Dendritic cell treated with granulocyte-macrophage colony-stimulating factor and Interleukin-4, amounts not matched to agents 40 ng/mL and 50 ng/mL, for 4 days (primary cell): ENCODE measurements around the gene CACNA1C.

Experiments
- H3K27ac Mint-ChIP-seq: one replicate; pipeline ENCODE4 v1.8.0; 2022; ENCODE audit warnings: mild to moderate bottlenecking, mixed read lengths
- H3K27me3 Mint-ChIP-seq: one replicate; pipeline ENCODE4 v1.8.0; 2022; ENCODE audit warnings: mild to moderate bottlenecking, mixed read lengths
- H3K36me3 Mint-ChIP-seq: one replicate; pipeline ENCODE4 v1.8.0; 2022; ENCODE audit warnings: low read depth, mixed read lengths
- H3K4me1 Mint-ChIP-seq: one replicate; pipeline ENCODE4 v1.8.0; 2022; ENCODE audit warnings: low read depth, mixed read lengths
- H3K4me3 Mint-ChIP-seq: one replicate; pipeline ENCODE4 v1.8.0; 2022; ENCODE audit warnings: mild to moderate bottlenecking, moderate library complexity, mixed read lengths
- H3K9me3 Mint-ChIP-seq: one replicate; pipeline ENCODE4 v1.8.0; 2022; ENCODE audit warnings: mixed read lengths
- intact Hi-C: fragments of 100-400 bp; cut with micrococcal nuclease; formaldehyde crosslinking; loops from one replicate; pipeline ENCODE4 v1.15.0; 2022

Gene CACNA1C

GRCh38 chr12:2449586-2449985 is 396.8 kb downstream of the CACNA1C start:
- Mint-ChIP-seq H3K4me3 (no peak overlapping the region), H3K36me3 (no peaks in the 10 kb centered on the region), H3K9me3 (no peaks in the 10 kb centered on the region), H3K4me1 (no peaks in the 10 kb centered on the region), H3K27ac (no peak overlapping the region), H3K27me3 (peaks cover 13% of the 10 kb centered on the region)
- intact Hi-C loops, result no loop called here

- H3K4me3 Mint-ChIP-seq, result no peak overlapping the region
- no peak overlapping the region for H3K27ac Mint-ChIP-seq
- no peaks in the 10 kb centered on the region for H3K9me3 Mint-ChIP-seq
- intact Hi-C loops, result no loop called here
- H3K36me3 Mint-ChIP-seq, result no peaks in the 10 kb centered on the region
- H3K27me3 Mint-ChIP-seq, result peaks cover 11% of the 10 kb centered on the region
- H3K4me1 Mint-ChIP-seq, result no peaks in the 10 kb centered on the region
Measured at GRCh38 chr12:2450553-2450952, 397.8 kb downstream of the CACNA1C start.

GRCh38 chr12:2451025-2451424 is 398.2 kb downstream of the CACNA1C start:
- Mint-ChIP-seq H3K9me3 (no peaks in the 10 kb centered on the region), H3K4me3 (no peak overlapping the region), H3K27me3 (peaks cover 11% of the 10 kb centered on the region), H3K27ac (no peak overlapping the region), H3K4me1 (no peaks in the 10 kb centered on the region), H3K36me3 (no peaks in the 10 kb centered on the region)
- intact Hi-C loops, result no loop called here

- Mint-ChIP-seq H3K27me3 (peaks cover 11% of the 10 kb centered on the region), H3K9me3 (no peaks in the 10 kb centered on the region), H3K36me3 (no peaks in the 10 kb centered on the region), H3K27ac (no peak overlapping the region), H3K4me3 (no peak overlapping the region), H3K4me1 (no peaks in the 10 kb centered on the region)
- intact Hi-C loops, result no loop called here
Measured at GRCh38 chr12:2451497-2451896, 398.7 kb downstream of the CACNA1C start.

- Mint-ChIP-seq H3K36me3 (no peaks in the 10 kb centered on the region), H3K9me3 (no peaks in the 10 kb centered on the region), H3K27me3 (peaks cover 8% of the 10 kb centered on the region), H3K4me3 (no peak overlapping the region), H3K27ac (no peak overlapping the region), H3K4me1 (no peaks in the 10 kb centered on the region)
- intact Hi-C loops, result no loop called here
Measured at GRCh38 chr12:2453076-2453760, 400.4 kb downstream of the CACNA1C start.

GRCh38 chr12:2453761-2454090 is 400.9 kb downstream of the CACNA1C start:
- Mint-ChIP-seq H3K4me3 (no peak overlapping the region), H3K4me1 (no peaks in the 10 kb centered on the region), H3K9me3 (no peaks in the 10 kb centered on the region), H3K36me3 (no peaks in the 10 kb centered on the region), H3K27me3 (peaks cover 8% of the 10 kb centered on the region), H3K27ac (no peak overlapping the region)
- intact Hi-C loops, result no loop called here

- H3K9me3 Mint-ChIP-seq, result no peaks in the 10 kb centered on the region
- H3K4me3 Mint-ChIP-seq, result no peak overlapping the region
- H3K27ac Mint-ChIP-seq, result no peak overlapping the region
- no peaks in the 10 kb centered on the region for H3K4me1 Mint-ChIP-seq
- no peaks in the 10 kb centered on the region for H3K36me3 Mint-ChIP-seq
- intact Hi-C loops, result no loop called here
- peaks cover 2% of the 10 kb centered on the region for H3K27me3 Mint-ChIP-seq
Measured at GRCh38 chr12:2454601-2455177, 401.9 kb downstream of the CACNA1C start.

- Mint-ChIP-seq H3K27me3 (no peaks in the 10 kb centered on the region), H3K27ac (no peak overlapping the region), H3K36me3 (no peaks in the 10 kb centered on the region), H3K4me3 (no peak overlapping the region), H3K9me3 (no peaks in the 10 kb centered on the region), H3K4me1 (no peaks in the 10 kb centered on the region)
- intact Hi-C loops, result no loop called here
Measured at GRCh38 chr12:2455410-2455809, 402.6 kb downstream of the CACNA1C start.

GRCh38 chr12:2456122-2456812 is 403.5 kb downstream of the CACNA1C start:
- Mint-ChIP-seq H3K9me3 (no peaks in the 10 kb centered on the region), H3K27me3 (no peaks in the 10 kb centered on the region), H3K4me1 (no peaks in the 10 kb centered on the region), H3K4me3 (no peak overlapping the region), H3K36me3 (no peaks in the 10 kb centered on the region), H3K27ac (no peak overlapping the region)
- intact Hi-C loops, result no loop called here

GRCh38 chr12:2456813-2457186 is 404.0 kb downstream of the CACNA1C start:
- Mint-ChIP-seq H3K4me3 (no peak overlapping the region), H3K4me1 (no peaks in the 10 kb centered on the region), H3K27ac (no peak overlapping the region), H3K27me3 (no peaks in the 10 kb centered on the region), H3K9me3 (no peaks in the 10 kb centered on the region), H3K36me3 (no peaks in the 10 kb centered on the region)
- intact Hi-C loops, result no loop called here

GRCh38 chr12:2457215-2457932 is 404.6 kb downstream of the CACNA1C start:
- no peaks in the 10 kb centered on the region for H3K9me3 Mint-ChIP-seq
- no peaks in the 10 kb centered on the region for H3K27me3 Mint-ChIP-seq
- no peak overlapping the region for H3K4me3 Mint-ChIP-seq
- intact Hi-C loops, result no loop called here
- no peaks in the 10 kb centered on the region for H3K36me3 Mint-ChIP-seq
- H3K4me1 Mint-ChIP-seq, result no peaks in the 10 kb centered on the region
- no peak overlapping the region for H3K27ac Mint-ChIP-seq

GRCh38 chr12:2457933-2458414 is 405.2 kb downstream of the CACNA1C start:
- no peak overlapping the region for H3K27ac Mint-ChIP-seq
- H3K4me1 Mint-ChIP-seq, result no peaks in the 10 kb centered on the region
- no peaks in the 10 kb centered on the region for H3K36me3 Mint-ChIP-seq
- H3K4me3 Mint-ChIP-seq, result no peak overlapping the region
- H3K27me3 Mint-ChIP-seq, result no peaks in the 10 kb centered on the region
- no peaks in the 10 kb centered on the region for H3K9me3 Mint-ChIP-seq
- intact Hi-C loops, result no loop called here

- no peak overlapping the region for H3K27ac Mint-ChIP-seq
- no peaks in the 10 kb centered on the region for H3K36me3 Mint-ChIP-seq
- peaks cover 3% of the 10 kb centered on the region for H3K27me3 Mint-ChIP-seq
- no peaks in the 10 kb centered on the region for H3K9me3 Mint-ChIP-seq
- intact Hi-C loops, result no loop called here
- no peaks in the 10 kb centered on the region for H3K4me1 Mint-ChIP-seq
- H3K4me3 Mint-ChIP-seq, result no peak overlapping the region
Measured at GRCh38 chr12:2460051-2460670, 407.4 kb downstream of the CACNA1C start.

GRCh38 chr12:2461046-2461445 is 408.3 kb downstream of the CACNA1C start:
- peaks cover 10% of the 10 kb centered on the region for H3K27me3 Mint-ChIP-seq
- H3K4me3 Mint-ChIP-seq, result no peak overlapping the region
- no peaks in the 10 kb centered on the region for H3K9me3 Mint-ChIP-seq
- intact Hi-C loops, result no loop called here
- no peaks in the 10 kb centered on the region for H3K36me3 Mint-ChIP-seq
- no peak overlapping the region for H3K27ac Mint-ChIP-seq
- no peaks in the 10 kb centered on the region for H3K4me1 Mint-ChIP-seq
